H1 (cell line): ENCODE measurements around the gene COL20A1. TPM values are rescaled to one million over a fixed set of nuclear protein-coding genes. Genes with fewer than 3 reads are reported as not detected.

Experiments
- CTCF ChIA-PET: fragments of 300-600 bp; sonication (Branson Sonifier 250); formaldehyde crosslinking; loops from one replicate; lab custom pipeline; 2021; ENCODE audit not compliant: partially characterized antibody; lab: Charles Lee
- POLR2A ChIA-PET: fragments of 300-600 bp; sonication (Branson Sonifier 250); formaldehyde crosslinking; loops from one replicate; lab custom pipeline; 2021; ENCODE audit warnings: inconsistent platforms; ENCODE audit not compliant: partially characterized antibody; lab: Charles Lee
- DNase-seq, 2 experiments: peaks; one replicate each; pipeline versions ENCODE4 v3.0.0 to v3.0.0-alpha.2; 2010 to 2022; ENCODE audit warnings: low spot score in 2 of 2, low read depth in 1 of 2, mixed read lengths in 1 of 2
- FAIRE-seq: peaks from 2 replicates; lab custom pipeline; 2011; peaks lifted over from hg19 to GRCh38; lab: Jason Lieb, UNC
- H2AFZ ChIP-seq: 2 replicates; pipeline ENCODE4 v1.8.1; 2012; ENCODE audit warnings: low read length, inconsistent platforms
- H2AK5ac ChIP-seq: 2 replicates; pipeline ENCODE4 v1.6.1; 2013; ENCODE audit warnings: low read depth, low read length
- H2BK120ac ChIP-seq: replicated peaks from 2 replicates; pipeline ENCODE3; 2013; ENCODE audit warnings: low read depth, low read length, inconsistent platforms
- H2BK12ac ChIP-seq: 2 replicates; pipeline ENCODE4 v1.6.1; 2013; ENCODE audit warnings: low read depth, low read length
- H2BK15ac ChIP-seq: 2 replicates; pipeline ENCODE4 v1.6.1; 2013; ENCODE audit warnings: low read length
- H2BK20ac ChIP-seq: 2 replicates; pipeline ENCODE4 v1.6.1; 2013; ENCODE audit warnings: low read length
- H2BK5ac ChIP-seq: 2 replicates; pipeline ENCODE4 v1.6.1; 2013; ENCODE audit warnings: low read depth, low read length
- H3K14ac ChIP-seq: 2 replicates; pipeline ENCODE4 v1.6.1; 2013; ENCODE audit warnings: inconsistent platforms; ENCODE audit not compliant: insufficient read length
- H3K18ac ChIP-seq: 2 replicates; pipeline ENCODE4 v1.6.1; 2013; ENCODE audit warnings: low read length; ENCODE audit errors: extremely low read depth
- H3K23ac ChIP-seq: 2 replicates; pipeline ENCODE4 v1.6.1; 2013; ENCODE audit warnings: inconsistent platforms; ENCODE audit not compliant: insufficient read length
- H3K23me2 ChIP-seq: 2 replicates; pipeline ENCODE4 v1.6.1; 2013; ENCODE audit warnings: low read depth, low read length
- H3K27ac ChIP-seq: 2 replicates; pipeline ENCODE4 v1.6.1; 2011; ENCODE audit warnings: low read depth, low read length, inconsistent platforms
- H3K27me3 ChIP-seq, 4 experiments: replicated peaks in 1 of 4; 1 replicate in 1 of 4; 2 replicates in 3 of 4; pipeline versions ENCODE4 v1.6.1 to v1.8.1; 2011 to 2013; ENCODE audit warnings: low read length in 3 of 4, mild to moderate bottlenecking in 3 of 4, inconsistent platforms in 2 of 4, mixed read lengths in 2 of 4, moderate library complexity in 1 of 4; ENCODE audit not compliant: control insufficient read depth in 3 of 4, insufficient read depth in 3 of 4; ENCODE audit errors: extremely low read depth in 1 of 4
- H3K36me3 ChIP-seq, 4 experiments: 2 replicates each; pipeline versions ENCODE4 v1.6.1 to v1.8.1; 2011 to 2013; ENCODE audit warnings: mild to moderate bottlenecking in 4 of 4, low read length in 3 of 4, moderate library complexity in 2 of 4, control low read depth in 1 of 4, inconsistent platforms in 1 of 4; ENCODE audit not compliant: insufficient read depth in 4 of 4, control insufficient read depth in 2 of 4
- H3K4ac ChIP-seq: replicated peaks from 2 replicates; pipeline ENCODE3; 2013; ENCODE audit warnings: low read length, low read depth, mixed read lengths, inconsistent platforms; ENCODE audit not compliant: insufficient read length
- H3K4me1 ChIP-seq, 4 experiments: replicated peaks in 1 of 4; 1 replicate in 1 of 4; 2 replicates in 3 of 4; pipeline versions ENCODE4 v1.6.1 to v1.8.1; 2011 to 2013; ENCODE audit warnings: low read length in 3 of 4, inconsistent platforms in 2 of 4, mixed read lengths in 1 of 4; ENCODE audit not compliant: insufficient read depth in 4 of 4, control insufficient read depth in 3 of 4
- H3K4me2 ChIP-seq, 2 experiments: 2 replicates each; pipeline versions ENCODE4 v1.6.1 to v1.8.1; 2011 to 2013; ENCODE audit warnings: low read depth in 2 of 2, low read length in 2 of 2, control low read depth in 1 of 2, inconsistent platforms in 1 of 2, mild to moderate bottlenecking in 1 of 2; ENCODE audit not compliant: insufficient read depth in 1 of 2
- H3K4me3 ChIP-seq, 4 experiments: fragments of 200-600, 300-600 bp in 1 of 4; sonication (generic), shearing (Covaris generic), sonication (Bioruptor Twin) in 1 of 4; 2 replicates each; pipeline versions ENCODE4 v1.5.1 to v1.8.1; 2011 to 2016; ENCODE audit warnings: low read length in 4 of 4, low read depth in 3 of 4, control low read depth in 2 of 4, inconsistent platforms in 2 of 4, mild to moderate bottlenecking in 2 of 4, mixed read lengths in 1 of 4, moderate library complexity in 1 of 4; ENCODE audit not compliant: insufficient read depth in 2 of 4; ENCODE audit errors: extremely low read depth in 1 of 4
- H3K56ac ChIP-seq: replicated peaks from 2 replicates; pipeline ENCODE3; 2013; ENCODE audit warnings: low read depth, mild to moderate bottlenecking, mixed read lengths, low read length, inconsistent platforms; ENCODE audit not compliant: insufficient read length
- H3K79me1 ChIP-seq: 2 replicates; pipeline ENCODE4 v1.6.1; 2013; ENCODE audit warnings: low read depth, low read length, control low read depth
- H3K79me2 ChIP-seq, 2 experiments: 2 replicates each; pipeline versions ENCODE4 v1.6.1 to v1.8.1; 2012 to 2013; ENCODE audit warnings: low read length in 2 of 2, mild to moderate bottlenecking in 2 of 2, inconsistent platforms in 1 of 2; ENCODE audit not compliant: insufficient read depth in 2 of 2, control insufficient read depth in 1 of 2
- H3K9ac ChIP-seq, 4 experiments: replicated peaks in 1 of 4; 1 replicate in 1 of 4; 2 replicates in 3 of 4; pipeline versions ENCODE4 v1.6.1 to v1.8.1; 2011 to 2013; ENCODE audit warnings: low read depth in 3 of 4, low read length in 3 of 4, control low read depth in 2 of 4, mild to moderate bottlenecking in 2 of 4, moderate library complexity in 2 of 4, inconsistent platforms in 1 of 4; ENCODE audit errors: extremely low read depth in 1 of 4
- H3K9me3 ChIP-seq, 2 experiments: 2 replicates each; pipeline versions ENCODE4 v1.6.1 to v1.8.1; 2012 to 2013; ENCODE audit warnings: mild to moderate bottlenecking in 2 of 2, moderate library complexity in 2 of 2, control low read depth in 1 of 2, inconsistent platforms in 1 of 2, low read depth in 1 of 2, low read length in 1 of 2, mixed read lengths in 1 of 2; ENCODE audit not compliant: insufficient read depth in 2 of 2
- H4K20me1 ChIP-seq, 2 experiments: replicated peaks in 1 of 2; 2 replicates each; pipeline versions ENCODE3 to v1.8.1; 2011 to 2013; ENCODE audit warnings: inconsistent platforms in 2 of 2, low read length in 2 of 2, mild to moderate bottlenecking in 1 of 2; ENCODE audit not compliant: insufficient read depth in 2 of 2, control insufficient read depth in 1 of 2
- H4K5ac ChIP-seq: 2 replicates; pipeline ENCODE4 v1.6.1; 2013; ENCODE audit warnings: low read length, low read depth, mixed read lengths, inconsistent platforms; ENCODE audit not compliant: insufficient read length
- H4K8ac ChIP-seq: 2 replicates; pipeline ENCODE4 v1.8.0; 2013; ENCODE audit warnings: mild to moderate bottlenecking, moderate library complexity, low read length, inconsistent platforms; ENCODE audit not compliant: insufficient read depth; ENCODE audit errors: extremely low read depth
- H4K91ac ChIP-seq: replicated peaks from 2 replicates; pipeline ENCODE3; 2013; ENCODE audit warnings: low read length, mixed read lengths, inconsistent platforms; ENCODE audit not compliant: insufficient read length
- CEBPB ChIP-seq: IDR thresholded peaks from 2 replicates; pipeline ENCODE4 v1.6.1; 2012; ENCODE audit warnings: low read depth, low read length
- CHD2 ChIP-seq: IDR thresholded peaks from 2 replicates; pipeline ENCODE4 v1.6.1; 2012; ENCODE audit warnings: low read length, improper control_type of control experiment
- SIX5 ChIP-seq: IDR thresholded peaks from 2 replicates; pipeline ENCODE4 v1.6.1; 2011; ENCODE audit warnings: mild to moderate bottlenecking, low read depth, low read length
- TCF12 ChIP-seq: IDR thresholded peaks from 2 replicates; pipeline ENCODE4 v1.6.1; 2011; ENCODE audit warnings: low read depth, mild to moderate bottlenecking, low read length
- TEAD4 ChIP-seq: IDR thresholded peaks from 2 replicates; pipeline ENCODE4 v1.6.1; 2012; ENCODE audit warnings: low read depth, low read length, inconsistent platforms, mixed read lengths
- WGBS, 2 experiments: shearing (Covaris generic) in 1 of 2; methylation state at CpG; one replicate each; pipeline versions ENCODE4 v1.1.6 to v1.1.7; 2013 to 2015; ENCODE audit warnings: low lambda C conversion rate in 2 of 2, mixed read lengths in 2 of 2, inconsistent platforms in 1 of 2, low coverage in 1 of 2, missing lambda C conversion rate in 1 of 2; ENCODE audit not compliant: insufficient replicate concordance in 2 of 2, insufficient coverage in 1 of 2, insufficient read length in 1 of 2; ENCODE audit errors: extremely low coverage in 1 of 2, missing lambda C conversion rate in 1 of 2; 5-methylcytosine and 5-hydroxymethylcytosine counted together
- polyA plus RNA-seq, 7 experiments: library from polyadenylated mRNA; depleted of rRNA in 3 of 7; stranded (reverse) in 5 of 7; unstranded in 2 of 7; fragments of >200 nt in 5 of 7; fragments of 200-250 nt in 2 of 7; gene quantifications; 1 replicate in 5 of 7; 2 replicates in 1 of 7; 4 replicates in 1 of 7; pipeline versions ENCODE4 v1.2.1 to v1.2.3, GENCODE V29; 2011 to 2013; ENCODE audit warnings: missing spikeins in 2 of 7, mixed read lengths in 2 of 7
- total RNA-seq: library from RNA; stranded (reverse); fragmentation: NEBNext Ultra II Directional; extraction: Animal tissue kit (Norgen Biotek cat#: 25700); gene quantifications from 2 replicates; pipeline ENCODE4 v1.2.1, GENCODE V29; 2021

COL20A1 gene
- total and polyA plus RNA-seq, 2 of the 8 experiments (the other 6 are each of a cell fraction or from before 2014, with no cell fraction given), result 0.19 to 0.21 TPM

- Histone ChIP-seq H3K14ac (no peak overlapping the region), H3K18ac (no peak overlapping the region), H3K79me2 (no peaks in the 10 kb centered on the region), H4K8ac (no peak overlapping the region; the same call in 1 of the 2 replicates), H4K20me1 (no peaks in the 10 kb centered on the region), H2BK120ac (no peak overlapping the region), H4K5ac (no peak overlapping the region), H3K27me3 (peaks cover 0 to 3% (median 0%) of the 10 kb centered on the region in 4 experiments; a peak in 3 of 7 replicates), H2BK20ac (no peak overlapping the region), H4K91ac (no peak overlapping the region), H3K56ac (no peak overlapping the region), H2BK15ac (no peak overlapping the region), H3K23me2 (no peaks in the 10 kb centered on the region), H2AFZ (no peak overlapping the region), H3K4me3 (no peak overlapping the region), H3K4me1 (no peaks in the 10 kb centered on the region; a peak in 2 of 7 replicates), H3K36me3 (no peaks in the 10 kb centered on the region), H2AK5ac (no peak overlapping the region), H3K27ac (no peak overlapping the region), H3K9me3 (no peaks in the 10 kb centered on the region), H3K23ac (no peak overlapping the region), H2BK12ac (peak overlapping the region; percentile 76; the same call in 1 of the 2 replicates), H3K4me2 (no peak overlapping the region), H3K4ac (no peak overlapping the region), H3K9ac (no peak overlapping the region), H3K79me1 (no peaks in the 10 kb centered on the region), H2BK5ac (no peak overlapping the region)
- ChIA-PET POLR2A (interaction anchor here (0.6 kb wide), 1 partner anchor 947 kb away, joined by 3 read pairs; no protein-coding TSS in a partner anchor), CTCF (interaction anchor here (0.6 to 6.5 kb wide), 5 partner anchors 13 to 548 kb away, joined by 3 to 38 read pairs (median 3); no protein-coding TSS in a partner anchor)
- DNase-seq (no peak), FAIRE-seq (no peak)
- TF ChIP-seq CHD2, result no peak
- TF ChIP-seq TEAD4, result peak; percentile 58; the same call in 1 of the 2 replicates
- no peak for TF ChIP-seq SIX5
- TF ChIP-seq CEBPB, result no peak
- TF ChIP-seq TCF12, result 0 out of 2 replicates have a peak, but pooled peaks have one; percentile 16
- WGBS, 2 experiments, result 90% methylated on average over 59 of the region's 59 CpGs; no CpG with 5 or more reads in 1 of the 2 experiments
Measured at GRCh38 chr20:63342561-63343459, 49.8 kb downstream of the COL20A1 start.
